T-helper 1 cell treated with Interleukin-12 subunit alpha and Interleukin-12 subunit beta and Interleukin-4 antibody, amounts not matched to agents 30 μg/mL and 1 μg/mL, for 36 hours (primary cell): ENCODE data around the gene AGAP9.
"Not testable (repeated sequence)": the region's sequence is repeated elsewhere in the genome, so short reads cannot be mapped to it uniquely, and the experiment has no call there.

ENCODE experiments used
- H3K27ac Mint-ChIP-seq: one replicate; pipeline ENCODE4 v1.8.0; 2021; ENCODE audit warnings: mild to moderate bottlenecking, mixed read lengths
- H3K27me3 Mint-ChIP-seq: one replicate; pipeline ENCODE4 v1.8.0; 2021; ENCODE audit warnings: low read depth, mixed read lengths
- H3K36me3 Mint-ChIP-seq: one replicate; pipeline ENCODE4 v1.8.0; 2021; ENCODE audit warnings: low read depth, mixed read lengths
- H3K4me1 Mint-ChIP-seq: one replicate; pipeline ENCODE4 v1.8.0; 2021; ENCODE audit warnings: low read depth, mixed read lengths
- H3K4me3 Mint-ChIP-seq: one replicate; pipeline ENCODE4 v1.8.0; 2021; ENCODE audit warnings: mild to moderate bottlenecking, moderate library complexity, mixed read lengths
- H3K9me3 Mint-ChIP-seq: one replicate; pipeline ENCODE4 v1.8.0; 2021; ENCODE audit warnings: mixed read lengths

The AGAP9 gene

GRCh38 chr10:47456079-47456785 is 67.2 kb downstream of the AGAP9 start:
- Mint-ChIP-seq H3K4me1 (no peaks in the 10 kb centered on the region), H3K27ac (no peak overlapping the region), H3K9me3 (no peaks in the 10 kb centered on the region), H3K4me3 (no peak overlapping the region), H3K36me3 (no peaks in the 10 kb centered on the region), H3K27me3 (peaks cover 15% of the 10 kb centered on the region)

- not testable (repeated sequence) for H3K27ac Mint-ChIP-seq, H3K4me3 Mint-ChIP-seq, H3K9me3 Mint-ChIP-seq, H3K36me3 Mint-ChIP-seq, H3K4me1 Mint-ChIP-seq
- H3K27me3 Mint-ChIP-seq, result peaks cover 15% of the 10 kb centered on the region
Observed at GRCh38 chr10:47455350-47456078, 67.9 kb downstream of the AGAP9 start.

DNA sequence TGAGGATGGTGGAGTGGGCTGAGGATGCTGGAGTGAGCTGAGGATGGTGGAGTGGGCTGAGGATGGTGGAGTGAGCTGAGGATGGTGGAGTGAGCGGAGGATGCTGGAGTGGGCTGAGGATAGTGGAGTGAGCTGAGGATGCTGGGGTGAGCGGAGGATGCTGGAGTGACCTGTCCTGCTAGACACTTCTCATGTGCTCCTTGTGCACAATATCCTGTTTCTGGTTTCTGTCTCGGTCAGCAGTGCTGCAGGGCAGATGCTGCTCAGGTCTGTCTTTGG is 68.7 kb downstream of the AGAP9 start:
- Mint-ChIP-seq H3K27me3 (peaks cover 15% of the 10 kb centered on the region), H3K9me3 (no peaks in the 10 kb centered on the region), H3K36me3 (no peaks in the 10 kb centered on the region), H3K4me1 (no peaks in the 10 kb centered on the region), H3K27ac (no peak overlapping the region), H3K4me3 (no peak overlapping the region)

- no peaks in the 10 kb centered on the region for H3K4me1 Mint-ChIP-seq
- no peak overlapping the region for H3K4me3 Mint-ChIP-seq
- H3K27ac Mint-ChIP-seq, result no peak overlapping the region
- H3K27me3 Mint-ChIP-seq, result peaks cover 15% of the 10 kb centered on the region
- no peaks in the 10 kb centered on the region for H3K9me3 Mint-ChIP-seq
- H3K36me3 Mint-ChIP-seq, result no peaks in the 10 kb centered on the region
Observed at GRCh38 chr10:47454008-47454779, 69.2 kb downstream of the AGAP9 start.

GRCh38 chr10:47453141-47454007 is 70.1 kb downstream of the AGAP9 start:
- H3K27ac Mint-ChIP-seq, result no peak overlapping the region
- no peaks in the 10 kb centered on the region for H3K36me3 Mint-ChIP-seq
- H3K9me3 Mint-ChIP-seq, result no peaks in the 10 kb centered on the region

GRCh38 chr10:47452495-47453140 is 70.8 kb downstream of the AGAP9 start:
- no peak overlapping the region for H3K4me3 Mint-ChIP-seq
- no peak overlapping the region for H3K27ac Mint-ChIP-seq
- H3K36me3 Mint-ChIP-seq, result no peaks in the 10 kb centered on the region
- H3K4me1 Mint-ChIP-seq, result no peaks in the 10 kb centered on the region
- no peaks in the 10 kb centered on the region for H3K9me3 Mint-ChIP-seq
- peaks cover 8% of the 10 kb centered on the region for H3K27me3 Mint-ChIP-seq

More at GRCh38 chr10:47453141-47454007, 70.1 kb downstream of the AGAP9 start:
- H3K27me3 Mint-ChIP-seq, result peaks cover 8% of the 10 kb centered on the region
- H3K4me3 Mint-ChIP-seq, result no peak overlapping the region
- H3K4me1 Mint-ChIP-seq, result no peaks in the 10 kb centered on the region

- no peak overlapping the region for H3K4me3 Mint-ChIP-seq
- no peaks in the 10 kb centered on the region for H3K36me3 Mint-ChIP-seq
- no peak overlapping the region for H3K27ac Mint-ChIP-seq
- no peaks in the 10 kb centered on the region for H3K9me3 Mint-ChIP-seq
- H3K27me3 Mint-ChIP-seq, result peaks cover 8% of the 10 kb centered on the region
- H3K4me1 Mint-ChIP-seq, result no peaks in the 10 kb centered on the region
Observed at GRCh38 chr10:47451998-47452494, 71.4 kb downstream of the AGAP9 start.
